NOMO-1 treated with dmso at 0.1 percent for 144 hours (cell line): Measurements from ENCODE around the gene MVB12B.

Experiments
- DNase-seq: peaks from one replicate; lab custom pipeline; 2025; ENCODE audit not compliant: unreplicated experiment; lab: John Stamatoyannopoulos, UW

Gene MVB12B

DNA sequence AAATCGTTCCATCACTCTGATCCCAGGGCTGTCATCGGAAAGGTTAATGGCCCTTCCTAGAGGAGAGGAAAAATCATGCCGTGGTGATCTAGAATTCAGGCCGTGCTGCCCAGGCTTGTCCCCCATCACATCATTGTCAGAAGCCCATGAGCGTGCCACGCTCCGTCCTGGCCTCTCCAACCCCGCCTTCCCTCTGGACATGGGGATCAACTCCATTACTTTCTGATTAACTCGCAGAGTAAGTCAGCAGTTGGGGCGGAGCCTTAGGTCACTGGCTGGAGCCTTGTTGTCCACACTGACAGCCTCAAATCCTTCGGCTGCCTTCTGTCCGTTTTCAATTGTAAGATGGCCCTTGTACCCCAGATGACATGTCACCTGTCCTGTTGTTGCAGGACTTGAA lies 75.0 kb downstream of the MVB12B start:
- DNase-seq: no peak

DNA sequence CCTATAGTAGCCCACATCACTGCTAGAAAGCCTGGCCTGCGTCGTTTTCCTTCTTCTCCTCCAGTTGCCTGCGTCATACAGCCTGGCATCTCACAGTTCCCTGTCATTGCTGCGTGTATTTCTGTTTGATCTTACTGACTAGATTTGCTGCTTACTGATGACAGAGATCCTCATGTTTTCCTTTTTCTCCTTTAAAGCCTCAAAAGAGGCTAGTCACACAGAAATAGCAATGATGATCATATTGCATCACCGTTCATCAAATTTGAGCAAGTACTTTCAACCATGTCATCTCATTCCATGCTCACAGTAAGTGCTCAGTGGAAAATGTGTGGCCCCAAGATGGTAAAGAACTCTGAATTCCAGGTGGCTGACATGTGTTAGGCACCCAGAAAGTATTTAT lies 76.8 kb downstream of the MVB12B start:
- DNase-seq: no peak

DNA sequence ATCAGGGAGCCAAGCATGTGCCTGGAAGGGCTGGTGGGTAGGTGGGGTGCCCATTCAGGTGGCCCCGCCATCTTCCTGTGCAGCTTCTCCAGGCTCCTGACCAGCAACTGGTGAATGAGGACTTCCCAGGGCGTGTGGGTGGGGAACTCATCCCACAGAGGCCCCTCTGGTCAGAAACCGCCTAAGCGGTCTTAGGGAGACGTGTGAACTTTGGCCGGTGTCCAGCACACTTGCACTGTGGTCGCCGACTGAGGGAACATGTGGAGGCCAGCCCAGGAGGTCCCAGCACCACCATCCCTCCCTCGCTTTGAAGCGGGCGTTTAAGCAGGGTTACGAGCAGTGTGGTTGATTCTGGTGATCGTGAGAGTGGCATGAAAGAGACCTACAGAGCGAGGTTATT lies 77.8 kb downstream of the MVB12B start:
- DNase-seq: no peak

DNA sequence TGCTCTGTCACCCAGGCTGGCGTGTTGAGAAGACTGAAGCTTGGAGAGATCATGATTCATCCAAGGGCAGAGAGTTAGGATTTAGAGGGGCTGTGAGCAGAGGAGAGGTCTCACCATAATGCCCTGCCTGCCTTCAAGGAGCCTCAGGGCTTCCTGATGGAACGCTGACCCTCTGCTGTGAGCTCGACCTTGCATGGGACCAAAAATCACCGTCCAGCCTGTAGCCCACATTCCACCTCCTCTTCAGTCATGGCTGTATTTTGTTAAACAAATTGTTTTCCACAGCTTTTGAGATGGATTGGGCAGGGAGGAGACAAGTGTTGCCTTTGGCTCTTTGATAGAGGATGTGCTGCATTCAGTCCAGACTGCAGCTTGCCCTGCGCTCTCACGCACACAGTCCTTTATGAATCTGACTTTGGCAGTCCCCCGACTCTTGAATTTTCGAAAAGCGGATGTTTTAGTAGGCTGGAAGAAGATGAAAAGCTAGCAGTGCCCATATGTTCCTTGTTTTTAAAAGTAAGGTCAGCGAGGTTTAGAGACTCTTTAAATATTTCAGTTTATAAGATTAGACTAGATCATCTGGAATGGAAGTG lies 79.5 kb downstream of the MVB12B start:
- DNase-seq: no peak

DNA sequence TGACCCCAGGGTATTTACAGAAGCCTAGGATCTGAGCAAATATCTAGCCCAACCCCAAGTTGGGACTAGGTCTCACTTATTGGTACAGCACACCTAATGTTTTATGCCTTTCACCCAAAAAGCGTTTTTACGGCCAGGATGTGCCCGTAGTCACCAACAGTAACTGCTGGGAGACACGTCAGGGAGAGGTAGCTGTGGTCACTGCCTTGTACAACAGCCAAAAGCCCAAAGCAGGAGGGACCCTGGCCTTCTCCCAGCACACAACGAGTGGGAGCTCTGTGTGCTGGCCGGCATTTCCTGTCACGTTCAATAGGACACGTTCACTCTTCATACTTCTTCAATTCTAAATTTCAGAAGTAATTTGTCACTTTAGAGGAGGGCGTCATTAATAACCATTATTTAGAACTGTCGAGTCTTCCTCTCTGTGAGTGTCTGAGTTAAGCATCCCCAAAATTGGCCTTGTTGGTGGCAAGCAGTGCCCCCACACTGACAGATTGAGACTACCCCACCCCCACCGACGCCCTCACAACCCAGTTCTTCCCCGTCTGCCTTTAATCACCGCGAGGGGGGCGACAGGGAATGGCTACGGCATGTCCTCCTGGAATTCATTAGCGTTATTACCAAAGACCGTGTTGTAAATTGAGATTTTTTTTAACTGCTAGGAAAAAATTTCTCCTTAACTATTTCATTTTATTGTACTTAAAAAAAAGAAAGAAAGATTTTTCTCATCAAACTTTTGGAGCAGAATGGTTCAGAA lies 80.7 kb downstream of the MVB12B start:
- DNase-seq: no peak

DNA sequence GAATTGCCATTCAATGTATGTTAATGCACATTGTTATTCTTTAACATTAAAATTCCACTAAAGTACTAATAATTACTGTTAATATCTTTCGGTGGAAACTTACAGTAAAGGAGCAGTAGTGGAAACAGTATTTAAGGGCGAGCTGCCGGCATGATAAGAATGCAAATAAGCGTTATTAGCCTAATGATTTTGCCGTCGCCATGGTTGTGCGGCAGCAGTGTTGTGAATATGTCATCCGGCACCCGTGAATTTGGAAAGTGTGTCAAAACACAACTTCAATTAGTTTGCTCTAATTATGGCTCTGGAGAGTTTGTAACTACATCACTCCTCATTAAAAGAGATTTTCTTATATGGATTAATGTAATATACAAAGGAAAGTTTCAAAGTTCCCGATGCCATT lies 81.4 kb downstream of the MVB12B start:
- no peak for DNase-seq

DNA sequence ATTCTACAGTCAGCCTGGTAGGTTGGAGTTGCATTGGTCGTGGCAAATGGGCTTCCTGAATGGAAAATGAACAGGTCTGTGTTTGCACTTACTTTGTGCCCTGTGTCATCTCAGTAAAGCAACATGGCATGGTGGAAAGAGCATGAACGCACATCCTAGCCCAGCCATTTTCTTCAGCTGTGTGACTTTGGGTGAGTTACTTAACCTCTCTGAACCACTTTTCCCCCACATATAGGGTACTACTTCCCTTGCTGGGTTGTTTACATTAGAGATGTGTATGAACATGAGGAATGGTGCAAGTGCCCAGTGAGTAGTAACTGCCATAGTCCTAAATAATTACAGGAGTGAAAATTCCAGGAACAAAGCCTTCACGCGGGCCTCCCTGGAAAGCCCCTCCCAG lies 83.6 kb downstream of the MVB12B start:
- DNase-seq: no peak

DNA sequence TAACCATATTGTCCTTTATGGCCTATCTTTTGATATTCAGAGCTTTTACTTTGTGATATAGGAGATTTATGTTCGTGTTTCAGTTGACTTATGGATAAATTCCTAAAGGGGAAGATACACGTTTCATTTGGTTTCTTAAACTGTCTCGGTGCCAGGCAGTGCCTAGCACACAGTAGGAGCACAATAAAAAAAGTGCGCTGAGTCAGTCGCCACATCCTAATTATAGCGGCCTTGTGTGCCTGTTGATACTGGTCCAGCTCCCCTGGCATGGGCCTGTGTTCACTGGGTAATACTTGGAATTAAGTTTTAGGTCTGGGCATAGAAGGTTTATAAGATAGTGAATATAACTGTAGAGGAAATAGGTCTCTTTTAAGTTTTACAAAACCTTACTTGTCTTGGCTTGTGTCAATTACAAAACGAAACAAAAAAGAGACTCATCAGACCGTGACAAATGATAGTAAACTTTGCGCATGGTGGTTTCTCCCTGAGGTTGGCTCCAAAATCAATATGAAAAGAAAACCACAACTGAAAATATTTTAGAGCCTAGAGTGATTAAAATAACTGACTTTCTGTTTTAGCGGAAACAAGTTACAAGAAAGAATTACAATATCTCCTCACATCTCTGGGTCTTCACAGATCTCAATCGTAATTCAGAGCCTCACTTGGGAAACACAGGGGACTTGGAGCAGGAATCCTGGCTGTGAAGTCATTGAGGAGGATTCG lies 84.8 kb downstream of the MVB12B start:
- no peak for DNase-seq

DNA sequence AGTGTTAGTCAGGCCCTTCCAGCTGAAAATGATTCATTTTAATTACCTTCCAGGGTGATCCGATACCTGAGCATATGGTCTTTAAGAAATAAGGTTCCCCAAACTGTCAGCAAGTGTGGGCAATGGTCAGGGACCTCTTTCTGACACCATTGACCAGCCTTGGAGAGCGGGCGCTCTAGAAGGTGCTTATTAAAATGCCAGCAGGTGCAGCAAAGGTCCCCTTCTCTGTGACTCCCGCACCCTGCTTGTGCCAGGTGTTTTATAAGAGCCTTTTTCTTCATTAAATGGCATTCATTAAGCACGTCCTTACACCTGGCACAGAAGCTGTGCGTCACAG lies 85.3 kb downstream of the MVB12B start:
- DNase-seq: no peak

DNA sequence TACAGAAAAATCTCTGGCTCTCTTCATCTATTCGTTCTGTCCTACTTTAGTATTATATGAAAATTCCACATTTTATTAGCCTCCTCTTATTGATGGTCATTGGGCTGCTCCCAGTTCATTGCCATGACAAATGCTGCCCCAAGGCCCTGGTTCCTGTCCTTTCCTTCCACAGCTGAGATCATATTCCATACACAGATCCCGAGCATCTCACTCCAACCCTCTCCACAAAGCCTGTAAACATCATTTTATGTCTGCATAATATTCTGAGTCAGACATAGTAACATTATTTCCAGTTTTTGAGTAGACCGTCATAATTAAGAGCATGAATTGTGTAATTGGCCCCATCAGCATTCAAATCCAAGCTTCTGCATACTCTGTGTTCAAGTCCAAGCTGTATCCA lies 86.3 kb downstream of the MVB12B start:
- no peak for DNase-seq

DNA sequence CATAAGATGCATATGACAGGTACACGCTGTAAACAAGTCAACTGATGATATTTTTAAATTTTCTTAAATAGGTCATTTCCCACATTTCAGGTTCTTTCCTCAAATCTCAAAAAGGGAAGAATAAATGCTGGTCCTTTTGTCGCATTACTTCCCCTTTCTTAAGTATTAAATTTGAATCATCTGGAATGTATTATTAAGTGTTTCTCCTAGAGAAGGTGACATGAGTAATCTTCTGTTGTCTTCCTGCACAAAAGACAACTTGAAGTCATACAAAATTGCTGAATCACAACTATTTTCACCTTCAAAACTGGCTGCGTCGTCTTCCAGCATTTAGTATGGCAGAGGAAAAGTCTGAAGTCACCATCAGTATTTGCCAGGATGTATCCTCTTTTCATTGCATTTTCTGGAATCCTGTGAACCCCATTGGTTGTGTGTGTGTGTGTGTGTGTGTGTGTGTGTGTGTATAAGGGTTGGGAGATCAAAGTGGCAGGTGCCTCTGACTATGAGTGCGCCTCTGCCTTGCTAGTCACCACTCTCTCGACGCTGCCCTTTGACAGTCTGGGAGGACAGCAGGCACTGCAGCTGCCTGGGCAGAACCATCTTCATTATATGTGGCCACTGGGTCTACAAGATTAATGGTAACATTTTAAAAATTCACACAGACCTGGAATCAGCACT lies 86.9 kb downstream of the MVB12B start:
- no peak for DNase-seq

DNA sequence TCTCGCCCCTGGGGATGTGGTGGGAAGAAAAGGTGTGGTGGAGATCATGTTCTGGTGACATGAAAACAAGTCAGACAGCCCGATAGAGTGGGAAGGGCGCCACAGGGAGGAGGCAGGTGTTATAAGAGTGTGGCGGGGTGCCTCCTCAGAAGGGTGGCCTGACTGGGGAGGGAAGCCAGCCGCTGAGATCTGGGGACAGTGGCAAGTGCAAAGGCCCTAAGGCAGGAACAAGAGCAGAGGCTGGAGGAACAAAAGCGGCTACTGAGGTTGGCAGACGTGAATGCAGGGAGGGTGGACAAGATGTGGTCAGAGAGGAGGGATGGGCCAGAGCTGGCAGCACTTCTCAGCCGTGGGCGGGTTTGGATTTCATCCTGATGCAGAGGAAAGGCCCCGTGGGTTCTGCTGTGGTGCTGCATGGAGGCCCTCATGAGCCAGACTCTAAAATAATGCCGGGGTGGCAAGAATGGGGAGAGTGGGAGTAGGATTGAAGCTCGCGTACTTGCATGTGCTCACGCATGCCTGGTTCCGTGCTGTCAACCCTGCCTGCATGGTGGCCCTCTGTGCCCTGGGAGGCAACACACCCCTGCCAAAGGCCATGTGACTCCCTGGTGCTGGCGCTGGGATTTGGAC lies 89.2 kb downstream of the MVB12B start:
- DNase-seq: no peak

DNA sequence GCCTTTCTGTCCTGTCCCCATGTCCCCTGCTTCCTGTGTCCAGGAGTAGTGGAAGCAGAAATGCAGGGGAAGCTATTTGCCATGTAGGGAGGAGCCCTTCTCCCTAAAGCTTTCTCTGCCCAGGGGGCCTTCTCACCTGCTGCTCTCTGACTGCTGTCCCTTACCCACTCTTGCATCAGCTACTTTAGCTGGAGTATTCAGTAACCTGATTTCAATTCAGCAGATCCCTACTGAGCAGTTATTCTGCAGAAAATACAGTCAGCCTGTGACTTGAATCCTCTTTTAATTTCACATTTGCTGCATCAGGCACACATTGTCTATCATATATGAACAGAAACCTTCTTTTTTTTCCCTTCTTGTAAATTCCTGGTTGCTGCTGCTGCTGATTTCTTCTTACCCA lies 90.4 kb downstream of the MVB12B start:
- DNase-seq: no peak

DNA sequence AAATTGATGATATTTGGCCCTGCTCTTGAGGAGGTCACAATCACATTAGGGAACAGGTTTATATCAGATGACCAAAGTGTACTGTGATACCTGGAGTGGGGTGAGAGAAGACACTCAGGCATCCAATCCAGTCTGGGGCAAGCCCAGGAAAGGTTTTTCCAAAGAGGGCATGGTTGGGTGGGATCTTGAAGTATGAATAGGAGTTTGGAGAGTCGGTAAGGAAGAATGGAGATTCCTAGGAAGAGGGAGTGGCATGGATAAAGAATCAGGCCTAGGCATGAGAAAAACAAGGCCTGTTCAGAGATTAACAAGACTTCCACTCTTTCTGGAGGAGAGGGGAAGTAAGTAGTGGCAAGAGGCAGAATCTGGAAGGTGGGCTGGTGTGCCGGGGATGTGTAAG lies 91.1 kb downstream of the MVB12B start:
- no peak for DNase-seq

DNA sequence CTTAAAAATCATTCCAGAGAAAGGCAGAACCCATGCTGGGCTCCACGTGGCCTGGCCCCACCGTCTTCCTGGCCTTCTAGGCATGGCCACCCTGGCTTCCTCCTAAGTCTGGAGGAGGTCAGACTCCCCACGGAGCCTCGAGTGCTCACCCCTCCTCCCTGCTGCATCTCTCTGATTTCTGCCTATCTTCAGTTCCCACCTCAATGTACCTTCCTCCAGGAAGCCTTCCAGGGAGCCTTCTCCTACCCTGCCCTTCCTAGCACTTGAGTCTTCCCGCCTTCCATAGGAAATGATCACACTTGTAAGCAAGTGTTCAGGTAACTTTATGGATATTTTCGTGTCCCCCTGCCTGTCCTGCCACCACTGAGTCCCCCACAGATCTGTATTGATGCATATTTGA lies 92.0 kb downstream of the MVB12B start:
- no peak for DNase-seq

DNA sequence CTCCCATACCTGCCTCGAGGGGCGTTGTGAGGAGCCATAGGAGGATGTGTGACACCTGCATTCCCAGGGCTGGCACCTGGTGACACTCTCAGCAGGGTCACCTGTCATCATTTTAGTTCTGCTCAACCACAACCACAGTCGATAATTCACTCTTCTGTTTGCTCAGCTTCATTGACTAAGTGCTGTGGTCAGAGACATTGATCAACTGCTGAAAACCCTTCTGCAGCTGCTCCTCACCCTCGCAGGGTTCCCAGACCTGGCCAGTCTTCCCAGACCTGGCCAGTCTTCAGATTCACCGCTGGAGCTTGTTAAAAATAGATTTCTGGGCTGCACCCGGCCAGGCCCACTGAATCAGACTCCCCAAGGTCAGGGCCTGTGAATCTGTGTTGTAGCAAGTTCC lies 92.8 kb downstream of the MVB12B start:
- DNase-seq: no peak

DNA sequence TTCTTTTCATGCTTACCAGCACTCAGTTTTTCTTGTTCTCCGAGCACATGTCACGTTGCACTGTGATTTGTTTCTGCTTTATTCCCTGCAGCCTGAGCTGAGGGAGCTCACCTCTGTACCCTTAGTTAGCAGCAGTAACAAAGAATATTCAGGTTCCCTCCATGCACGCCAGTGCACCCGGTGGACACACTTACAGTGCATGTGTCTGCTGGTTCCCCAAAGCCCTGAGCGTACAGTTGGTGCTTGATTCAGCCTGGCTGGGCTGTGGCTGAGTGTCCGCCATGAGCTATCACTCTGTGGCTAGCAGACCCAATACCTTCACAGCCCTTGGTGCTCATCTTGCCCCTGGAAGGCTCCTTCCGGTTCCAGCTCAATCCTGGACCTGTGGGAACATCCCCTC lies 93.5 kb downstream of the MVB12B start:
- DNase-seq: no peak

DNA sequence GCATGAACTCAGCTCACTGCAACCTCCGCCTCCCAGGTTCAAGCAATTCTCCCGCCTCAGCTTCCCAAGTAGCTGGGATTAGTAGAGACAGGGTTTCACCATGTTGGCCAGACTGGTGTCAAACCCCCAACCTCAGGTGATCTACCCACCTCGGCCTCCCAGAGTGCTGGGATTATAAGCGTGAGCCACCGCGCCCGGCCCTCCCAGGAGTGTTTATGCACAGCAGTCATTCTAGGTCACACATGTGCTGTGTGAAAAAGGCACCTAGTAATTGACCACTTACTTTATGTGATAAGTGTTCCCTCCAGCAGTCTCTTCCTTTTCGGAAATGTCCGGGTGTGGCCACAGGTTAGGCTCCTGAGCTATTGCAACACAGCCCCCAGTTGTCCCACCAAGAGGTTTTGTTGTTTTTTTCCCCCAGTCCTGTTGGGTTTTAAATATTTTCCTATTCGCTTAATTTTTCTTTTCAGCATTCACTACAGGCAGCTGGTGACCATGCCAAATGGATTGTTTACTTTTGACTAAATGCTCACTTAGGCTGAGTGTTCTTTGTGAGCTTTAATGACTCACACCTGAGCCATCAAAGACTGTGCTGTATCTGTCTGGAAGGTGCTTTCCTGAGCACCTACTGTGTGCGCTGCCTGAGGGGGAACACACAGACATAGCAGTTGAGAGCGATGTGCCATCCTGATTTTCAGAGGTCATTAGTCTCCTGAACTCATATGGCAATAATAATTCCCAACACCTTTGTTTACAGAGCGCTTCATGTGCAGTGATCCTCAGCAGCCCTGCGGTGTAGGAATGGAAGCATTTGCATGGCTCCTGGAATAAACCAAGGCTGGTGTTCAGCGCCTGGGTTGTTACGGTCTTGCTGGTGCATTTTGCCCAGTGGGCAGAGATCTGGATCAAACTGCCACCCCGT lies 94.3 kb downstream of the MVB12B start:
- no peak for DNase-seq

DNA sequence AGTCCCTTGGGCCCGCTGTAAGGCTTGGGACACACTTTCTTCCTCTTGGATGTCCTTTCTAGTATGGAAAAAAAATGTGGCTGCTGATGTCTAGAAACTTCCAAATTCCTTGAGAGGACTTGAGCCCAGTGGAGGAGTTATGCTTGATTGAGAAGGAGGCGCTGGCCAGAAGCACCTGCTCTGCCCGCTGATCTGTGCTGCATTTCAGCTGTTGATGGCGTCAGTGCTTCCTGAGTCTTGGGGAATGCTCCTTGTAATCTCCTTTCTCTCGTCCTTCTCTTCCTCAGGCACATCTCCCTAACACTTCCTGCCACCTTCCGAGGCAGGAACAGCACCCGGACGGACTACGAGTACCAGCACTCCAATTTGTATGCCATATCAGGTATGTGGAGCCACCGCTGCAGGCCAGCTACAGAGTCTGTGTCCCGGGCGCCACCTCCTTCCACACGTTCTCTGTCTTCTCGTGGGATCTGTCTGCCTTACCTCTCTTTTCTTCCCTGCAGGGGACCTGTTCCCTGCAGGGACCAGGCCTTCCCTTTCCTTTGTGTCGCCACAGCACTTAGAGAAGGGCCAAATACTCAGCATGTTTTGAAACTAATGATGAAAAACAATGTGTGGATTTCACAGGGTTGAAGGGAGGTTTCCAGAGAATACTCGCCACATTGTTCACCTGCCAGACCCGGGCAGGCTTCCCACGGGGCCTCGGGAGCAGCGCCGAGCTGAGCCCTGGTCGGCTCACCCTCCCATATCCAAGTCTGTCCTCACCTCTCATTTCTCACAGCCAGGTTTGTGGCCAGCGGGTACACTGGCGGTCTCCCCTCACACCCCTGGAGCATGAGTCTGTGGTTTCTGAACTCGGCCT lies 95.2 kb downstream of the MVB12B start:
- no peak for DNase-seq
